ENCODE measurements around the gene SERPINA6.

- TF ChIP-seq, protein P1, sequence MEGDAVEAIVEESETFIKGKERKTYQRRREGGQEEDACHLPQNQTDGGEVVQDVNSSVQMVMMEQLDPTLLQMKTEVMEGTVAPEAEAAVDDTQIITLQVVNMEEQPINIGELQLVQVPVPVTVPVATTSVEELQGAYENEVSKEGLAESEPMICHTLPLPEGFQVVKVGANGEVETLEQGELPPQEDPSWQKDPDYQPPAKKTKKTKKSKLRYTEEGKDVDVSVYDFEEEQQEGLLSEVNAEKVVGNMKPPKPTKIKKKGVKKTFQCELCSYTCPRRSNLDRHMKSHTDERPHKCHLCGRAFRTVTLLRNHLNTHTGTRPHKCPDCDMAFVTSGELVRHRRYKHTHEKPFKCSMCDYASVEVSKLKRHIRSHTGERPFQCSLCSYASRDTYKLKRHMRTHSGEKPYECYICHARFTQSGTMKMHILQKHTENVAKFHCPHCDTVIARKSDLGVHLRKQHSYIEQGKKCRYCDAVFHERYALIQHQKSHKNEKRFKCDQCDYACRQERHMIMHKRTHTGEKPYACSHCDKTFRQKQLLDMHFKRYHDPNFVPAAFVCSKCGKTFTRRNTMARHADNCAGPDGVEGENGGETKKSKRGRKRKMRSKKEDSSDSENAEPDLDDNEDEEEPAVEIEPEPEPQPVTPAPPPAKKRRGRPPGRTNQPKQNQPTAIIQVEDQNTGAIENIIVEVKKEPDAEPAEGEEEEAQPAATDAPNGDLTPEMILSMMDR (IDR thresholded peaks at IDR 0.05): no peak
- TF ChIP-seq EZH2 (IDR thresholded peaks at IDR 0.05; ENCODE audit: borderline replicate concordance, insufficient read depth, low read depth, low read length, poor library complexity, severe bottlenecking): no peak
Observed at GRCh38 chr14:94298130-94298529, 25.0 kb downstream of the SERPINA6 start.

All from B cell (primary cell).